Tibial nerve (tissue), 4 donors: ENCODE measurements around the gene TAP2. TPM values are rescaled to one million over a fixed set of nuclear protein-coding genes. Genes with fewer than 3 reads are reported as not detected.

Source experiments
- DNase-seq, 2 donors: peaks; one replicate each; pipeline ENCODE4 v3.0.0-alpha.2; 2019; ENCODE audit warnings: low spot score in 2 of 2
- H3K27ac ChIP-seq, 4 donors: fragments of 200-600 bp; sonication (generic) in 3 of 4; one replicate each; pipeline ENCODE4 v1.5.1; 2017 to 2019; ENCODE audit warnings: mild to moderate bottlenecking in 1 of 4
- H3K27me3 ChIP-seq, 2 donors: fragments of 200-600 bp; sonication (generic) in 1 of 2; one replicate each; pipeline versions ENCODE4 v1.5.1 to v1.6.0; 2017 to 2019
- H3K36me3 ChIP-seq, 3 donors: fragments of 200-600 bp; sonication (generic); one replicate each; pipeline ENCODE4 v1.5.1; 2018 to 2019
- H3K4me1 ChIP-seq, 4 donors: fragments of 200-600 bp; sonication (generic) in 3 of 4; one replicate each; pipeline ENCODE4 v1.5.1; 2017 to 2019
- H3K4me3 ChIP-seq, 4 donors: fragments of 200-600 bp; sonication (generic) in 3 of 4; one replicate each; pipeline ENCODE4 v1.5.1; 2017 to 2019; ENCODE audit warnings: mild to moderate bottlenecking in 1 of 4, moderate library complexity in 1 of 4
- H3K9me3 ChIP-seq, 4 donors: fragments of 200-600 bp; sonication (generic) in 3 of 4; one replicate each; pipeline ENCODE4 v1.5.1; 2017 to 2019
- CTCF ChIP-seq, 5 experiments: fragments of 200-600 bp in 3 of 5; fragments of 450-650 bp in 2 of 5; sonication (generic) in 3 of 5; IDR thresholded peaks; one replicate each; pipeline ENCODE4 v1.5.1; 2016 to 2019; ENCODE audit warnings: antibody characterized with exemption in 5 of 5, mild to moderate bottlenecking in 3 of 5, moderate library complexity in 2 of 5
- EP300 ChIP-seq, 2 donors: sonication (generic); formaldehyde crosslinking; IDR thresholded peaks; one replicate each; pipeline ENCODE4 v1.6.1; 2017; ENCODE audit warnings: antibody characterized with exemption in 2 of 2, mild to moderate bottlenecking in 1 of 2
- POLR2A ChIP-seq, 2 donors: fragments of 450-650 bp; IDR thresholded peaks; one replicate each; pipeline ENCODE4 v1.6.1; 2017; ENCODE audit warnings: antibody characterized with exemption in 2 of 2, mild to moderate bottlenecking in 2 of 2, moderate library complexity in 2 of 2
- WGBS, 2 donors: methylation state at CpG; one replicate each; pipeline ENCODE4 v1.1.5; 2018; 5-methylcytosine and 5-hydroxymethylcytosine counted together
- total RNA-seq, 4 donors: library from RNA; depleted of rRNA; stranded (reverse); fragments of >200 nt; gene quantifications; one replicate each; pipeline ENCODE4 v1.1.0, GENCODE V29; 2016

The TAP2 gene
- total RNA-seq, 4 donors from 2014 or later = 14.1 to 21.9 (median 19.8) TPM

GRCh38 chr6:32794510-32794909 is 44.0 kb downstream of the TAP2 start:
- peaks cover 0 to 12% (median 0%) of the 10 kb centered on the region in 4 donors for H3K4me1 ChIP-seq
- DNase-seq = no peak
- 63 to 66% methylated on average over 2 of the region's 2 CpGs for WGBS, 2 donors
- H3K27me3 ChIP-seq = peaks cover 0 to 46% of the 10 kb centered on the region in 2 donors
- H3K9me3 ChIP-seq = no peaks in the 10 kb centered on the region
- H3K36me3 ChIP-seq = no peaks in the 10 kb centered on the region
- no peak overlapping the region for H3K4me3 ChIP-seq
- H3K27ac ChIP-seq = no peak overlapping the region
- TF ChIP-seq CTCF (IDR thresholded peaks at IDR 0.05) = no peak
- TF ChIP-seq EP300 (IDR thresholded peaks at IDR 0.05) = no peak
- no peak for TF ChIP-seq POLR2A (IDR thresholded peaks at IDR 0.05)

GRCh38 chr6:32792901-32793435 is 45.6 kb downstream of the TAP2 start:
- no peak for DNase-seq
- no peak overlapping the region for H3K27ac ChIP-seq
- TF ChIP-seq CTCF (IDR thresholded peaks at IDR 0.05) = no peak
- no peak for TF ChIP-seq EP300 (IDR thresholded peaks at IDR 0.05)
- no peak for TF ChIP-seq POLR2A (IDR thresholded peaks at IDR 0.05)
- peaks cover 0 to 48% of the 10 kb centered on the region in 2 donors for H3K27me3 ChIP-seq
- H3K36me3 ChIP-seq = no peaks in the 10 kb centered on the region
- H3K4me3 ChIP-seq = no peak overlapping the region
- no peaks in the 10 kb centered on the region for H3K9me3 ChIP-seq
- H3K4me1 ChIP-seq = peaks cover 0 to 12% (median 0%) of the 10 kb centered on the region in 4 donors
- 48 to 61% methylated on average over 3 of the region's 3 CpGs for WGBS, 2 donors

GRCh38 chr6:32790306-32790705 is 48.2 kb downstream of the TAP2 start:
- no peak for DNase-seq
- 20 to 39% methylated on average over 2 of the region's 2 CpGs for WGBS, 2 donors
- Histone ChIP-seq H3K9me3 (peaks cover 0 to 6% (median 2%) of the 10 kb centered on the region in 4 donors), H3K36me3 (no peaks in the 10 kb centered on the region), H3K27me3 (peaks cover 0 to 45% of the 10 kb centered on the region in 2 donors), H3K27ac (no peak overlapping the region), H3K4me3 (no peak overlapping the region), H3K4me1 (no peaks in the 10 kb centered on the region)
- no peak for TF ChIP-seq POLR2A (IDR thresholded peaks at IDR 0.05)
- no peak for TF ChIP-seq EP300 (IDR thresholded peaks at IDR 0.05)
- TF ChIP-seq CTCF (IDR thresholded peaks at IDR 0.05) = no peak

Other genes with a start within 250 kb of the TAP2 start
- gene HLA-DRB1, start 248.9 kb downstream of the TAP2 start, total RNA-seq = 10 to 100 TPM; 40.2 to 94.8 (median 64.3) TPM
- gene HLA-DQA1, start 201.3 kb downstream of the TAP2 start, total RNA-seq = 10 to 100 TPM in 1 of 4 donors, 1 to 10 TPM in 2, under 1 TPM in 1; 0.30 to 17.2 (median 9.2) TPM
- gene HLA-DQB1, start 172.1 kb downstream of the TAP2 start, total RNA-seq = 10 to 100 TPM in 1 of 4 donors, 1 to 10 TPM in 2, under 1 TPM in 1; 0.90 to 12.0 (median 3.0) TPM
- gene HLA-DQA2, start 97.3 kb downstream of the TAP2 start, total RNA-seq = 1 to 10 TPM in 1 of 4 donors, under 1 TPM in 2, not detected in 1; 0.63 to 1.8 (median 0.98) TPM
- gene HLA-DQB2, start 75.2 kb downstream of the TAP2 start, total RNA-seq = 1 to 10 TPM in 3 of 4 donors, not detected in 1; 1.5 to 3.5 (median 2.0) TPM
- gene HLA-DOB, start 21.7 kb downstream of the TAP2 start, total RNA-seq = 1 to 10 TPM in 2 of 4 donors, not detected in 2; 2.1 to 3.5 TPM
- 10 to 100 TPM; 16.3 to 39.0 (median 28.4) TPM for gene PSMB8, start 5.3 kb upstream of the TAP2 start, total RNA-seq
- 10 to 100 TPM; 27.2 to 45.9 (median 34.4) TPM for gene TAP1, start 15.0 kb upstream of the TAP2 start, total RNA-seq
- gene PSMB9, start 15.5 kb upstream of the TAP2 start, total RNA-seq = 10 to 100 TPM; 18.4 to 34.3 (median 20.0) TPM
- gene HLA-DMB, start 102.3 kb upstream of the TAP2 start, total RNA-seq = 10 to 100 TPM; 15.7 to 85.0 (median 25.5) TPM
- gene HLA-DMA, start 114.4 kb upstream of the TAP2 start, total RNA-seq = 10 to 100 TPM; 28.8 to 85.2 (median 34.9) TPM
- 100 to 1,000 TPM; 130 to 150 (median 136) TPM for gene BRD2, start 129.9 kb upstream of the TAP2 start, total RNA-seq
- gene HLA-DOA, start 170.9 kb upstream of the TAP2 start, total RNA-seq = 10 to 100 TPM in 1 of 4 donors, 1 to 10 TPM in 3; 3.0 to 17.7 (median 8.4) TPM
- 100 to 1,000 TPM in 2 of 4 donors, 10 to 100 TPM in 2; 39.8 to 179 (median 109) TPM for gene HLA-DPA1, start 234.9 kb upstream of the TAP2 start, total RNA-seq
- gene HLA-DPB1, start 237.3 kb upstream of the TAP2 start, total RNA-seq = 100 to 1,000 TPM in 1 of 4 donors, 10 to 100 TPM in 3; 56.5 to 121 (median 76.4) TPM